GM18505 (cell line): ENCODE measurements around the gene DIP2C.
"Not testable (repeated sequence)": the region's sequence is repeated elsewhere in the genome, so short reads cannot be mapped to it uniquely, and the experiment has no call there.

Experiments
- ATAC-seq: cut with Tn5 transposase; IDR thresholded peaks from one replicate; pipeline ENCODE4 v1.9.1; 2021; ENCODE audit not compliant: unreplicated experiment
- POLR2A ChIP-seq: IDR thresholded peaks from 4 replicates; pipeline ENCODE4 v1.6.1; 2011; ENCODE audit warnings: borderline replicate concordance; ENCODE audit not compliant: insufficient read depth, insufficient read length; ENCODE audit errors: extremely low read depth

DIP2C gene

DNA sequence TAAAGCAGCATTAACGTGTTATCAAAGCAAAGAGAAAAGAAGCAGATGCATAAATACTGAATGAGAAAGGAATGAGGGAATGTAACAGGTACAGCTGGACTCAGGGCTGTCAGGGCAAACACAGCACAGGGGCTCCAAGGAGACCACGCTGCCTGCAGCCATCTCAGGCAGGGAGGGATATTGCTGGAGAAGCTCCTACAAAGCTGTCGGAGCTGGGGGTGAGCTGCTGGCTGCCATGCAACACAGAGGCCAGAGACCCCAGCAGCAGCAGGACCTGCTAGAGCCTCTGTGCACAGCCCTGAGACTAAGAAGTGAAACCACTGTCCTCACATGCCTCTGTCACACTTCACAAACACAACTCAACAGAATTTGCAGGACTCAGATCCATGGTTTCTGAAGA lies 235.8 kb downstream of the DIP2C start:
- TF ChIP-seq POLR2A, result no peak
- no peak for ATAC-seq

DNA sequence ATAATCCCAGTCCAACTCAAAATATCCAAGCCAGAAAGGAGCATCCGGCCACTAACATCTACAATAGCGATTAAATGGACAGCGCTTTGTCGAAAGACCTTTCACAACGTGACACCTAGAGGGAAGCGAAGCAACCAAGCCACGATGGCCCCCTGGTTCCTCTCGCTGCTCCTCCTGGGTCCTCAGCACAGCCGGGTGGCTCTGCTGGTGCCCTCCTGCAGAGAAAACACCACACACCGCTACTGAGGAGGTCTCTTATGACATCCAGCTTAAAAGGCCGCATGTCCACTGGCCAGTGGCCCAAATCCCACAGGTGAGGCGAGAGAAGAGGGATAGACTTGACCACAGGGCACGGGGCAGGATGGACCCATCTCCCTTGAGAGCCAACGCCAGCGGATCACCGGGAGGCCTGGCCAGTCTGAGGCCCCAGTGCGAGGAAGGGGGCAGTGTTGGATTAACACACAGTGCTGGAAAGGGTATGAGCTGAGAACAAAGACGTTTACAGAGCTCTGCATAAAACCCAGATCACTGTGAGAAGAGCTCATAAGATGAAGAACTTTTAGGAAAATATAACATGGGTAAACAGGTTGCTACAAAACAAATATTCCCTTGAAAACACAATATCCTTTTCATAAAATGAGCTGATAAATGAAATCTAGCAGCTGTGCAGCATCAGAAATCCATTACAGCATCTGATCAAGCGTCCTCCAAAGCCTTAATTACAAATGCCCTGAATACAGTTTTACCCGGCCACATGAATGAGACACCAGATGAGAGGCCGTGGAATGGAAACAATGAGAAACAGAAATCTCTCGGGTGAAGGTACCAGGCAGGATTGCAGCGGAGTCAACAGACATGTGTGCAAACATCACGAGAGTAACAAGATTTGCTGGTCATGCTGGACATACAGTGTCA lies 236.7 kb downstream of the DIP2C start:
- no peak for ATAC-seq
- TF ChIP-seq POLR2A, result no peak

DNA sequence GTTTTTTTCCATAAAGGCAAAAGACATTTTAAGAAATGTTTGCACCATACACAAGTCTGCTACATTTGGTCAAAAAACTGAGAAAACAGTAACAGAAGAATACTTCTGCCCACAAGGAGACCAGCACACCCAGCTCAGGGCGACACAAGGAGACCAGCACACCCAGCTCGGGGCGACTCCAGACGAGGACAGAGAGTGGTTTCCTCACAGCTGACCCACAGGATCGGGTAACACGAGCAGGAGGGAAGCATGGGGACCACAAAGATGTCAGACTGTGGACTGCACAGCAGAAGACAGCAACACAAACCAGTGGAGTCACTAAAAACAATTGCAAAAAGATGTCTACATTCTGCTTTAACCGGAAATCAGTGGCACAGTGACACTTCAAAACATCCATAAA lies 237.6 kb downstream of the DIP2C start:
- TF ChIP-seq POLR2A, result no peak
- no peak for ATAC-seq

DNA sequence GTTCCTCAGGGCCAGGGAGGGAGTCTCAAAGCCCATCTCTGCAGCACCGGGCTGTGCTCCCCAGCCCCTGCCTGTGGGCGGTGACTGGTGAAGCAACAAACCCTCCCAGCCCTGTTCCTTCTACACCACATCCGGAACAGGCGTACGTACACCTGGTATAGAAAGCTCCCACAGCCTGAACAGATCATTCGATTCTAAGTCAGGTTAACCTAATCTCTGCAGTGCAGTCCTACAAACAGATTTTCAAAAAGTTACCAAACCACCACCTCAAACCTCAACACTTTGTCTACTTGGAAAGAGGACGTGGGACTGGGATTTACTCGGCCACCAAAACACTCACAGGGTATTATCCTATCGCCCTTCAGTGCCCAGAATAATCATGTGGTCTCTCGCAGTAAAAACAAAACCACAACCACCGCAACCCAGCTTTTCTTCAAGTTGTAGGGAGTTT lies 238.4 kb downstream of the DIP2C start:
- peak; percentile 55 for ATAC-seq
- TF ChIP-seq POLR2A, result no peak

DNA sequence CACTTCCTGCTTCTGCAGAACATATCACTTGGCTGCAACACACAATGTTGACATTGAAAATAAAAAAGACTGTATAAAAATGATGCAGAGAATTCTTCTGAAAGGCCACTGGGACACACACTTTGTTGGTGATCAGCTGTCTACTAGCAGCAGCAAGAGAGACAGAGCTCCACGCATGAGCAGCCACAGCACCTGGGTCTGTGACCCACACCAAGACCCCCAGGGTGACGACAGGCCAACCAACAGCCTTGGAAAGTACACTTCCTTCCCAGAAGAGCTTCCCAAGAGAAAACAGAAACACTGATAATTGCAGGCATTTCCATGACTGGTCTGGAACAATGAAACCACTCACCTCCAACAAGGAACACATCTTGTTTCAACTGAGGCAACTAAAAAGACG lies 239.0 kb downstream of the DIP2C start:
- ATAC-seq, result no peak
- no peak for TF ChIP-seq POLR2A

DNA sequence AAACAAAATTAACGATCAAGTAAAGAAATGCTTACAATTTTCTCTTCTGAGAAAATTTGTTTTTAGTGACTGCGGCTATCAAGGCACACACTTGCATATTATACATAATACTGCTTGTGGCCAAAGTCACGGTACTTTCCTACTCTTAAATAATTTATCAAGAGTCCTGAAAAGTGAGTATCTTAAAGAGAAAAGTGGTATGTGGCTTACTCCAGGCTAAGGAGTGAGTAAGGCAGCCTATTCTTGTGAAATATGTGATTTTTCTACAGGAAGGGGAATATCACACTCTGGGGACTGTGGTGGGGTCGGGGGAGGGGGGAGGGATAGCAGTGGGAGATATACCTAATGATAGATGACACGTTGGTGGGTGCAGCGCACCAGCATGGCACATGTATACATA lies 240.1 kb downstream of the DIP2C start:
- ATAC-seq, result not testable (repeated sequence)

DNA sequence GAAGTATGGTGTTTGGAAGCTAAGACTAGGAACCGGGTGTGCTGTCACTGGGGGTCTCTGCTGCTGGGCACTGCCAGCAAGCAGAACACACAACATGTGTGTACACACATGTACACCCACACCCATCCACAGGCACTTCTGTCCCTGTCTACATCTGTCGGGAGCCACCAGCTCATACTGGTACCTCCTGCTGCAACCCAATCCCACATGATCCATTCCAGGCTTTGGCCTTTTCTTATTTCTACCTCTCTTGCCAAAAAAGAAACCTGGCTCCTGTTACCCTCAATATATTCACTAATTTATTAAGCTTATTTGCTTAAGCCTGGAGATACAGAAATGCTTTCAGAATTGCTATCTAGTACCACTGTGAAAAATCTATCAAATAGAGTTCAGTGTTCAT lies 246.0 kb downstream of the DIP2C start:
- no peak for ATAC-seq
- no peak for TF ChIP-seq POLR2A

DNA sequence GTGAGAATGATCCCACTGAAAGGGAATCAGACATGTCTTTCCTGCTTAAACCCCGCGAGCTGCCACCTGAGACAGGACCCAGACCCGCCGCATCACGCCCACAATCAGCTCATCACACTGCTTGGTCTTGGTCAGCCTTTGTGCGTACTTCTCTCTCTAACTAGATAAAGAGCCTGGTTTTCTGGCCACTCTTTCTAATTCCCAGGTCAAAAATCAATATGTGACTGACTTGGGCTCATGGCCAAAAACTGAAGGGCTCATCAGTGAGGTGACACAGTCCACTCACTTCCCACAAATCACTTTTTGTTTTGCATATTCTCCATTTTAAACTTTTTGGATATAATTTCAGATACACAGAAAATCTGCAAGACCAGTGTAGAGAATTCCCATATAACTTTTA lies 247.3 kb downstream of the DIP2C start:
- TF ChIP-seq POLR2A, result no peak
- no peak for ATAC-seq

DNA sequence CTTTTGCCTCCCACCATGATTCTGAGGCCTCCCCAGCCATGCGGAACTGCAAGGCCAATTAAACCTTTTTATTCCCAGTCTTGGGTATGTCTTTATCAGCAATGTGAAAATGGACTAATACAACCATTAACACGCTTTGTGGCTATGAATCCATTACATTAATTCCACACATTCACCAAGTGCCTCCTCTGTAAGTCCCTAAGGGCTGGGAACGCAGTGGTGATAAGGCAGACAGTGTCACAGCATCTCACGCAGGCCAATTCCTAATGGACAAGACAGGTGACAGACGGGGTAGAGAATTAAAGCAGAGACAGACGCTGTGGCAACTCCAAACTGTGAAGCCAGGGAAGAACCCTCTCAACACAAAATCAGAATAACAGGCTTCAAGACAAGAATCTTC lies 247.8 kb downstream of the DIP2C start:
- no peak for ATAC-seq
- TF ChIP-seq POLR2A, result no peak

DNA sequence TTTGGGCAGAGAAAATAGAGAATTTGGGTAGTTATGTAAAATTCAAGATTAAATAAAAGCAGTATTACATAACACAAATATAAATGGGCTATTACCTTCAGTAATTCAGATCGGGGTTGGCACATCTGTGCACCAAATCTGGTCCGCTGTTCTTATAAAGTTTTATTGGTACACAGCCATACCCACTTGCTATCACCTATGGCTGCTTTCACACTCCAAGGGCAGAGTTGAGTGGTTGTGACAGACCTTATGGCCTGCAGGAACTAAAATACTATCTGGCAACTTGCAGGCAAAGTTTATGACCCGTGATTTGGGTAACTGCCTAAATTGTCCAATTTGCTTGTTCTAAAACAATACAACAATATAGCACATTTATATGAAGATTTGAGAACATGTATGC lies 249.3 kb downstream of the DIP2C start:
- TF ChIP-seq POLR2A, result no peak
- no peak for ATAC-seq

DNA sequence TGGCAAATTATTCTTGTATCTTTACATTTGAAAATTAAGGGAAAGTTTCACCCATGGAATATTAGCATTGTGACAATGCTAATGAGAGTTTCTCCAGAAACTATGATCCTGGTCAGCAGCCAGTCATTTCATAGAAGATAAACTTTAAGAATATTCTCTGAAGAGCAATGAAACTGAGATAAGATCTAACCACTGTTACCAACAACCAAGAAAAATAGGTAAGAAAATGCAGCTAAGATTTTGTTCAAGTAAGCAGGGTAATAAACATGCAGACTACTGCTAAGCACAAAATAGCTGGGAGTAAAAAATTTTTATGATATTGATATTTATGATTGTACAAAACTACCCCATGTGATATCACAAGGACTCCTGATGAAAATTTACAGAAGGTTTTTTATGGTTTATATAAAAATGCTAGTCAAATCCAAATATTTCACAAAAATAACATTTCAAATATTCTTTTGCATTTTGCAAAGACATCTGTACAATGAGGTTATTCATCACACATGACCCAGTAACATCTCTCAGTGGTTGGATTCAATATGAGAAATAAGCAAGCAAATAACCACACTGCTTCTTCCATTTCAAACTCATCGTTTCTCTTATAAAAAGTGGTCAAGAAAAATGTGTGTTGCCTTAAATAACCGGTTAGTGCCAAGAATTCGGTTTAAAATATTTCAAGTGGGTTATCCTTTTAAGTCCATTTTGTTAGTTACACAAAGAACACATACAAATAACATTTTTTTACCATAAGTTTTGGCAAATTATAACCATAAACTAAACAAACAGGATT lies 251.6 kb downstream of the DIP2C start:
- no peak for ATAC-seq

DNA sequence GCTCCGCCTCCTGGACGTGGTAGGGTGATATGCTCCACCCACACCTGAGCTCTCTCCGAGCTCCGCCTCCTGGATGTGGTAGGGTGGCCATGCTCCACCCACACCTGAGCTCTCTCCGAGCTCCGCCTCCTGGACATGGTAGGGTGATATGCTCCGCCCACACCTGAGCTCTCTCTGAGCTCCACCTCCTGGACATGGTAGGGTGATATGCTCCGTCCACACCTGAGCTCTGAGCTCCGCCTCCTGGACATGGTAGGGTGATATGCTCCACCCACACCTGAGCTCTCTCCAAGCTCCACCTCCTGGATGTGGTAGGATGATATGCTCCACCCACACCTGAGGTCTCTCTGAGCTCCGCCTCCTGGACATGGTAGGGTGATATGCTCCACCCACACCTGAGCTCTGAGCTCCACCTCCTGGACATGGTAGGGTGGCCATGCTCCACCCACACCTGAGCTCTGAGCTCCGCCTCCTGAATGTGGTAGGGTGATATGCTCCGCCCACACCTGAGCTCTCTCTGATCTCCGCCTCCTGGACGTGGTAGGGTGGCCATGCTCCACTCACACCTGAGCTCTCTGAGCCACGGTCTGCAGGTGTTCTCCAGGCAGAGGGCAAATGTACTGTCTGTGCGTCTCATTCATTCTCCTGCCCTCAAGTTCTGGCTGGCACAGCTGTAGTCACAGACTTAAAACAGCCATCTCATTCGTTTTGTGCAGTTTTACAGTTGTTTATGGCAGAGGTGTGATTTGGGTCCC lies 252.4 kb downstream of the DIP2C start:
- TF ChIP-seq POLR2A, result no peak
- ATAC-seq, result no peak

More for the DNA sequence above, 251.6 kb downstream of the DIP2C start:
- TF ChIP-seq POLR2A, result no peak

DNA sequence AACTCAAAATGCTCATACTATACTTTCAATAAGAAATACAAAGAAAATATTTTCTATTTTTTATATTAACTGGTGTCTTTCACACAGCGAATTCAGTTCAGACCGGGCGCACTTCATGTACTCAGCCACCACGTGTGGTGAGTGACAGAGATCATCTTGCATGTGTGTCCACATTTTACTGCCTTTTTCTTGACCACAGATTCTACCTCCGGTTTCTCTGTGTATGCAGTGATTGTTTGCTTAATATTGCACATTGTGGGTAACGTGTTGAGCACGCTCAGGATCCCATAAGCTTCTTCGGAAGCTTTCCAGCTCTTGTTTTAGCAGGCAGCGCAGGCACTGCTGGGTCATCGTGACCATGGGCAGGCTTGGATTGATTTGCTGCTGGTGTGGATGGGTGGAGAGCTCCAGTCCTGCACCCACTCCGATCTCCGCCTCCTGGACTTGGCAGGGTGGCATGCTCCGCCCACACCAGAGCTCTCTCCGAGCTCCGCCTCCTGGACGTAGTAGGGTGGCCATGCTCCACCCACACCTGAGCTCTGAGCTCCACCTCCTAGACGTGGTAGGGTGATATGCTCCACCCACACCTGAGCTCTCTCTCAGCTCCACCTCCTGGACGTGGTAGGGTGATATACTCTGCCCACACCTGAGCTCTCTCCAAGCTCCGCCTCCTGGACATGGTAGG lies 253.3 kb downstream of the DIP2C start:
- no peak for ATAC-seq
- no peak for TF ChIP-seq POLR2A

DNA sequence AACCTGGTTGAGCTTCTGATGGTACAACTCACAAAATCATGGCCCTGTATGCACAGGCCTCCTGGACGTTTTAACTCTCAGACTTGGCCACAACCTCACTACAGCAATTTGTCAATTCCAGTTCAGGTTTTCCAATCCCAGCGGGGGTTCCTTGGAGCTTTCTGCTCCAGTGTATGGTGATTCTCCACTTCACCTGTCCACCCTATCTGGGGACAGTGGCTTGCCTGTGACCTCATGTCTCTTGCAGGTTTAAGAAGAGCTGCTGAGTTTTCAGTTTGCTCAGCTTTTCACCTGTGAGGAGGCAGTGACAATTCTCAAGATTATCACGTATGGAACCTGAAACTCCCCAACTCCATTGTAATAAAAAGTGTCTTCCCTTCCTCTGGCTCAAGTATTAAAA lies 254.1 kb downstream of the DIP2C start:
- no peak for TF ChIP-seq POLR2A
- ATAC-seq, result no peak

DNA sequence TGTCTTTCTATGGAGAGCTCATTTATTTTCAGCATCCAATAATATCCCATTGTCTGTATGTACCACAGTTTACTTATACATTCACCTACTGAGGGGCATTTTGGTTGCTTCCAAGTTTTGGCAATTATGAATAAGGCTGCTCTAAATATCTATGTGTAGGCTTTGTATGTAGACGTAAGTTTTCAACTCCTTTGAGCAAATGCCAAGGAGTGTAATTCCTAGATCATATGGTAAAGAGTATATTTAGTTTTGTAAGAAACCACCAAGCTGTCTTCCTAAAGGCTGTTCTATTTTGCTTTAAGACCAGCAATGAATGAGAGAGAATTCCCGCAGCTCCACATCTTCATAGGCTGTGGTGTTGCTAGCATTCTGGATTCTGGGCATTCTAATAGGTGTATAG lies 259.8 kb downstream of the DIP2C start:
- no peak for TF ChIP-seq POLR2A
- ATAC-seq, result no peak
